ENCODE data around the gene TMED3.

Gene TMED3

DNA sequence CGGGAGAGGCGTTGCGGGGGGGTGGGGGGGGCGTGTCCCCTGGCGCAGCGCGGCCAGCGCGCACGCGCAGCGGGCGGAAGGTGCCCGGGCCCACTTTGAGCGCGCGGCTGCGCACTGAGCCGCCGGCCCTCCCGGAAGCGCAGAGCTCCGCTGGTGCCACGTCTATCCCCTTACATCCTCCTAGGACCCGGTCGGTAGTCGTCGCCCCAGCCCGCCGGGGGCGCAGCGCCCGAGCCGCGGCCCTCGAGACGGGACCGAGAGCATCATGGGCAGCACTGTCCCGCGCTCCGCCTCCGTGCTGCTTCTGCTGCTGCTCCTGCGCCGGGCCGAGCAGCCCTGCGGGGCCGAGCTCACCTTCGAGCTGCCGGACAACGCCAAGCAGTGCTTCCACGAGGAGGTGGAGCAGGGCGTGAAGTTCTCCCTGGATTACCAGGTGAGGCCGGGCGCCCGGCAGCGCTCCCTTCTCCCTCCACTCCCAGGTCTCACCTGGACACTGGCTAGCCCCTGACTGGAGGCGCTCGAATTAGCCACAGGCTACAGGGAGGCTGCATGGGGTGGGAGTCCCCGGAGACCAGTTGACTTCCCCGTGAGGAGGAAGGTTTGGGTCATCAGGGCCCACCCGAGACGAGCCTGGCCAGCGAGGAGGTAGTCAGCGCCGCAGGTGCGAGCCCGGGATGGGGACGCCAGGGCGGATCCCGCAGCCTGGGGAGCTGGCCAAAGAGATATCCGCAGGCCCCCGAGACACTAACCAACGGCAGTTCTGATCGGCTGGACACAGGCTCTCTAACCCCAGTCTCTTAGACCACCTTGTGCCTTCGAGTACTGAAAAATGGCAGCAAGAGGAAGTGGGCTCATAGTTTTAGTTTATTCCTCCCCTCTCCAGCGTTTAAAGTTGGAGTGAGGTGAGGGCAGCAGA is at the start of gene TMED3:
TMED3 (plus strand) TSS at position 128 of the 916 bp plus-strand sequence; CDS start at position 266, 138 bp downstream.
- in situ Hi-C loops (cut with HindIII; ENCODE audit: low sequenced_read_pairs), result no loop called here

DNA sequence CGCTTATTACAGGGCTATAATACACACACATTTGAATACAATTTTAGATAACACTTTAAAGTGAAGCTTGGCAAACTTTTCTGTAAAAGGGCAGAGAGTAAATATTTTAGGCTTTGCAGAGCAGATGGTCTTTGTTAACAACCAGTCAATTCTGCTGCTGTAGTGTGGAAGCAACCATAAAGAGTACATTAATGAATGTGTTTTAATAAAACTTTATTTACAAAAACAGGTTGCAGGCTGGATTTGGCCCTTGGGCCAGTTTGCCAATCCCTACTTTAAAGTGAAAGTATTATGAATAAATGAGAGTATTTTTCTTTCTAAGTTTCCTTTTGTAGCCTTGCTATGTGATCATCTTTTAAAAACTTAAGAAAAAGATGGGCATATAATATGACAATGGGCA is 49.1 kb upstream of the TMED3 start:
- in situ Hi-C loops (cut with HindIII; ENCODE audit: low sequenced_read_pairs), result no loop called here

DNA sequence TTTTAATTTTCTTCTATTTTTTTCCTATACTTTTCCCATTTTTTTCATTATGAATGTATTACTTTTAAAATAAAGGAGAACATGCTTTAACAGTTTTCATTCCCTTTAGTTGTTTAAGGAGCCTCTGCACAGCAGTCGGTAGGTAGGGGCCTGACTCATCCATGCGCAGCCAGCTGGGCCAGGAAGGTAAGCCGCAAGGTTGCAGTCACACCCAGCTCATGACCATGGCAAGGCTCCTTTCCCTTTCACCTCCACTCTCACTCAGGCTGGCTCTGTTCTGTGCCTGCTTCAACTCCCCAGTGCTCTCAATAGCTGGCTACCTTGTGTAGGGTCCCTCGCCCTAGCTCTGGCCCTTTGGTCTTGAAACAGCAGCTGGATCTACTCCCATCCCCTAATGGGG is 45.7 kb upstream of the TMED3 start:
- in situ Hi-C loops (cut with HindIII; ENCODE audit: low sequenced_read_pairs), result no loop called here

DNA sequence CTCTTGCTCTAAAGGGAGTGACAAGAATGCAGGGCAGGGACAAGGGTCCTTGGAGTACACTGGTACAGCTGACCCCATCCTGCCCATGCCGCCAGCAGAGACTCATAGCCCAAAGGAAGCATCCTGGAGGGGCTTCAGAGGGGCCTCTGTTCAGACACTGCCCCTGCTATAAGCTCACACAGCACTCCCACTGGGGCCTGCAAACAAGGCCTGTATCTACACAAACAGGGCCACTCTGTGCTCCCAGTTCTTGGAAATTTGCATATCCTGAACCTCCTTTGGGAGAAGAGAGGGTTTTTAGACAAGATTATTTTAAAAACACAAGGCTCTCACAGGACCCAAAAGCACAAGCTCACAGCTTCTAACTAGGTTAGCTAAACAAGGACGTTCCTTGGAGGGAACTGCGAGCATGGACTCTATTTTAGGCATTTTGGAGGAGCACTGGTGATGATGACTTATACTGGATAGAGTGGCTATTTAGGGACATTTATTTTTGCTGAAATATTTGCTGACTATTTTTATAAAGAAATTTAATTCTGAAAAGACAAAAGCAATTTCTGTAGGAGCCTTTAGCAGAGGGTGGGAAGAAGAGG is 44.8 kb upstream of the TMED3 start:
- in situ Hi-C loops (cut with HindIII; ENCODE audit: low sequenced_read_pairs), result no loop called here

DNA sequence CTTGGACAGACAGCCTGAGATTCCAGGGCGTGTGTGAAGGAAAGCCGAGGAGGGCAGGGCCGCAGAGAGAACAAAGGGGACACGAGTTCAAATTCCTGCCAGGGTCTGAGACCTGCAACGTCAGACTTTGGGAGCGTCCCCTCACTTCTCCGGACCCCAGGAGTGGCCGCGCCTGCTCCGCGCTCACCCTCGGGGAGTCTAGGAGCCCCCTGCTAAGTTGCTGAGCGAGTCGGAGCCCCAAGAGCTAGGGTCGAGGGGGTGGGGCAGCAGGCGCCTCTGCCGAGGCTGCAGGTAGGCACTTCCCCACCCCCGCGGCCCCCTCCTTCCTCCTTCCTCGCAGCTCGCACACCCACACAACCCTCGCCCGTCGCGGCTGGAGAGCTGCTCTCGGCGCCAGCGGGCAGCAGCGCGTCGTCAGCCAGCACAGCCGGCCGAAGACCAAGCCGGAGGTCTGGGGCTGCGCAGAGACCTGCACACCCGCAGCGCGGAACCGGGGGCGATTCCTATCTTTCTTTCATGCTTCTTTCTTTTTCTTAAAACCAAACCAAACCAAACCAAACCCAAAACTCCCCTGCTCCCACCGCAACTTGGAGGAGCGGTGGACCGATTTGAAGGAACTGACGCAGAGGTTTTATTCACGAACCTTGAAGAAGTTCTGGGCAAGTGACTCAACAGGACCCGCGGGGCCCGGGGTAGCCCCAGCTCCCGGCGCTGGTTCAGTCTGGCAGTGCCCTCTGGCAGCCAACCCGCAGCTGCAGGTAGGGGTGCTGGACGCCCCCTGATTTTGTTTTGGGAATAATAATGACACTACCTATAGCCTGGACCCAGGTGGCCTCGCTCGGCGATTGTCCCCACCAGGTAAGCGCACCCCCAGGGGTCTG is 28.3 kb upstream of the TMED3 start, which contains the start of gene ANKRD34C:
ANKRD34C (plus strand) TSS at position 352 of the 881 bp plus-strand sequence. CDS start 10,563 bp downstream, outside the sequence.
- in situ Hi-C loops (cut with HindIII; ENCODE audit: low sequenced_read_pairs), result no loop called here

DNA sequence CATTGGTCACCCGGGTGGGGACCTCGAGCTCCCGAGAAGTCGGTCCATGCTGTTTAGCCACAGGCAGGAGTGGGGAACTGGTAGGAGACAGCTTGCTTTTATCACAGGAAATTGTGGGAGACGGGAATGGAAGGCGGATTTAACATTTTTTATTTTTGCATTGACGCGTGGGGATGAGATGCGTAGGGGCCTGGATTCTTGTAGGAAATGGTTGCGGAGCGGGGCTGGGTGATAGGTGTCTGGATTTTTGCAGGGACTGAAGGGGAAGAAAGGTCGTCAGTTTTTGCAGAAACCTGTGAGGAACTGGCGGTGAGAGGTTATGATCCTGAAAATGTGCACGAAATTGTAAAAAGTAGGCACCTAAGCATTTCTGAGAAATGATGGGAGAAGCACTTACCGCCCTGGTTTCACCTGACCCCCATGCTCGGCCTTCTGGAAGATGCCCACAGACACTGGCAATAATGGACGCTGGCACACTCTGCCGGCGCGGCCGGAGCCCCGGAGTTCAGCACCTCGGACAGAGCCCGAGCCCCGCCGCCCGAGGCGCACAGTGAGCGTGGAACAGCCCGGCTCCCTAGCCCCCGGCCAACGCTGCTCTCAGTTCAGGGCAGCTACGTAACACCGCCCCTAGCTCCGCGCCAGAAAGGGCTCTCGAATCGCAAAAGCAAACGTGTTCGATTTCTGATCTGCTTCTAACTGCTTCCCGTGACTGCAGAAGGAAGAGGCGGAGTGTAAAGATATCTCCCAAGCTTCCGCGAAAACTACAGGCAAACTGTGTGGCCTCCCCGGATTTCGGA is 27.5 kb upstream of the TMED3 start:
- in situ Hi-C loops (cut with HindIII; ENCODE audit: low sequenced_read_pairs), result no loop called here

DNA sequence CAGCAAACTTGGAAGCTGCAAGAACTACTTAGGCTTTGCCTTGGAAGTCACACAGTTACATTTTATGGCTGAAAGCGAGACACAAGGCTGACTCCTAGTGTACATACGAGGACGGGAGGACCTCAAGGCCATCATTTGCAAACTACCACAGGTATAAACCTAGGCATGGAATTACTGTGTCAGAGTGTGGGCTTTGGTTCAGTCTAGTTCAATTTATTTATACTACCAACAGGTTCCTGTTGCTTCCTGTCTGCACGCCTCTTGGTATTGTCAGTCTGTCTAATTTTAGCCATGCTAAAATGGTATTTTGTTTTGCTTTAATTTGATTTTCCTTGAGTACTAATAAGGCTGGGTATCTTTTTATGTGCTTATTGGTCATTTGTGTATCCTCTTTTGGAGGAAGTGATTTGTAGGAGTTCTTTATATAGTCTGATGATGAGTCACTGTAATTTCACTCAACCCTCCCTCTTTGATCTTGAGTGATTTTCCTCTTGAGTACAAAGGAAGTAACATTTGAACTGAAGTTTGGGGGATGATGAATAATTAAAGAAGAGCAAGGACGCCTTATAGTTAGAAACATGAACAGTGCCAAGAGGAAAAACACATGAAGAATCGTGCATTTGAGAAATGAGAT is 20.2 kb upstream of the TMED3 start:
- in situ Hi-C loops (cut with HindIII; ENCODE audit: low sequenced_read_pairs), result no loop called here

DNA sequence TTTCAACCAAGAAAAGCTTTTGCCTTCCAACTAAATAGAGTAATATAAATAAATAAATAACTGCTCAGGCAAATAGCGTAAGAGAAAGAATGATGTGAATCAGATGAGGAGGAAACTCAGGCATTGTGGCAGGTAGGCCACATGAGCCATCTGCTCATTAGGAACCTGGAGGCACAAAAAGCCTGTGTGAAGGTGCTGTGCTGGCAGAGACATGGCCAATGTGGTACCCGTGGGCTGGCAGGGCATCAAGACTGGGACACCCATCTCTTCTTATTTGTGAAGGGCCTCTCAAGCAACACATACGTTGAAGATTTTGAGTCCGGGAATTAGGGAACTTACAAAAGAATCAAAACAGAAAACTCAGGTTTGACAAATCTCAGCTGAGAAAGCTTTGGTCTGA is 18.9 kb upstream of the TMED3 start:
- in situ Hi-C loops (cut with HindIII; ENCODE audit: low sequenced_read_pairs), result no loop called here

DNA sequence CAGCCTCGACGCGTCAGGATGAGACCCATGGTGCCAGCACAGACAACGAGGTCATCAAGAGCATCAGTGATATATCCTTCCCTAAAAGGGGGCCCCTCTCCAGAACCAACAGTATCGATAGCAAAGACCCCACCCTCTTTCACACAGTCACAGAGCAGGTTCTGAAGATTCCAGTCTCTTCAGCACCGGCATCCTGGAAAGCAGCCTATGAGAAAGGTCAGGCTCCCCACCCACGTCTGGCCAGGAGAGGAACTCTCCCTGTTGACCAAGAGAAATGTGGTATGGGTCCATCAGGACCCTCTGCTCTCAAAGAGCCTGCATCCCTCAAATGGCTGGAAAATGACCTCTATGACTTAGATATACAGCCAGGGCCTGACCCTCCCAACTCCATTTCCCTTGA is 16.8 kb upstream of the TMED3 start:
- in situ Hi-C loops (cut with HindIII; ENCODE audit: low sequenced_read_pairs), result no loop called here

DNA sequence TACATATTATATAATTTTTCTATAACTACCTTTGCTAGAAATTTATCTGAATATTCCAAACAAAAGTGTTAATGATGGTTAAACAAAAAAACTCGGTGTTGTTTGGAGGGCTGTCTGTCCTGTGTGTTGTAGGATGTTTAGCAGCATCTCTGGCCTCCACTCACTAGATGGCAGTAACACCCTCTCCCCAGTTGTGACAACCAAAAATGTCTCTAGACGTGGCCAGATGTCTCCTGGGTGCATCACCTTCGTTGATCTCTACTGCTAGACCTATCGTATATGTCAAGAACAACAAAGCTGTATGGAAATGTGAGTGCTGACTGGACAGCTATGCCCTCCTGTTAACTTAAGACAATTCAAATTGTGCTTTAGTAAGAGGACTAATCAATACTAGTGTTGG is 14.3 kb upstream of the TMED3 start:
- in situ Hi-C loops (cut with HindIII; ENCODE audit: low sequenced_read_pairs), result no loop called here

DNA sequence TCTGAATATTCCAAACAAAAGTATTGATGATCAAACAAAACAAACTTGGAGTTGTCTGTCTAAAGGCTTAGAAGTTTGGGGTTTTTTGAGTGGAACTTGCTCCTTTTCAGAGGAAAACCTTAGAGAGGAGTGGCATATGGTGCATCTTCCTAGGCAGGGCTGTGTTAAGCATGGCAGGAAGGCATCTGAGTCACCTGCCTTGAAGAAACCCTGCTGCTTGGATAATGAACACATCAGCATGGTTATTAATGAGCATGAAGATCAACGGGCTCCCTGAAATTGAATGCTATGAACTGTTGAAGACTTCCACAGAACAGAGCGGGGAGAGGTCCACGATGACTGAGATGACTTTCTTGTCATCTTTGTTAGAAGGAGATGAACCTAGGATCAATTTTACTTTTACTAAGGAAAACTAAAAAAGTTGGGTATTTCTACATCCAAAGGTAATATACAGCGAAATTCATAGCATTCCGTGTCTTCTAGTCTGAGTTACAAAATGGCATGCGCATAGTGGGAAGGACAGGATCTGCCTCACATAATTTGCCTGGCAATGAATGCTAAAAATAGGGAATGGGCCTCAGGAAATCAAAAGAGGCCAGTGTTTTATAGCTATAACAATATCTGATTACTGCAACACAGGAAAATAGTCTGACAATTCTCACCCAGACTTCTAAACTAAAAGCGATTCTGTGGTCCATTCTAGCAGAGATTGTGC is 11.6 kb upstream of the TMED3 start:
- in situ Hi-C loops (cut with HindIII; ENCODE audit: low sequenced_read_pairs), result no loop called here

DNA sequence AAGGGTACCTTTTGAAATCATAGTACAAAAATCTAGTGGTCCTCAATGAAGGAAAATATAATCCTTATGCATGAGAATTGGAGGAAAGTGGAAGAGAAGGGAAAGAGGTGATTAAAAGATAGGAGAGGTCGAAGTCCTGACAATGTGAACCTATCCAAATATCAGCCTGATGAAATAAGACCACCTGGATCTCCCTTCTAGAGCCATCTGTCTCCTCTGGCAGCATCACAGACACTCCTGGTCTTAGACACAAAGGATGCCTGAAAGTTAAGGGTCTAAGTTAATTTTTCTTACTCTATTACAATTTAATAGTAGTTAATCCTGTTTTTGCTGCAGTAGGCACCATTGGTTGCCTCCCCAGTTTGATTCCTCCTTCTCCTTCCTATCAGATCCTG is 11.1 kb upstream of the TMED3 start:
- in situ Hi-C loops (cut with HindIII; ENCODE audit: low sequenced_read_pairs), result no loop called here

DNA sequence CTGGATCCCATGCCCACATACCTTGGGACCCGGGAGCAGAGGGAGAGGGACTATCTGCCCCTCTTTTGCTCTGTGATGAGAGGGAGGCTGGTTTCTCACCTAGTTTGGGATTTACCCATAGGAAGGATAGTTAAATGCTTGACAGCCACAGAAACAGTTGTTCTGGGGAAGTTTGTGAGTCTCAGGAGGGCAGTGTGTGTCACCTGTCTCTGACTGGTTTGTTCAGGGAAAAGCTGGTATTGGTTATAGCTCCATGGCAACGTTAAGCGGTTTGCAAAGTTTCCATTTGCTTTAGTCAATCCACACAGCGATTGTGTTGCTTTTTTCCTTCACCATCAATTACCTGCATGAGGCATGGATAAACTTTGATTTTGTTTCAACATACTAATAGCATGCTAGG is 3.7 kb upstream of the TMED3 start:
- in situ Hi-C loops (cut with HindIII; ENCODE audit: low sequenced_read_pairs), result no loop called here

DNA sequence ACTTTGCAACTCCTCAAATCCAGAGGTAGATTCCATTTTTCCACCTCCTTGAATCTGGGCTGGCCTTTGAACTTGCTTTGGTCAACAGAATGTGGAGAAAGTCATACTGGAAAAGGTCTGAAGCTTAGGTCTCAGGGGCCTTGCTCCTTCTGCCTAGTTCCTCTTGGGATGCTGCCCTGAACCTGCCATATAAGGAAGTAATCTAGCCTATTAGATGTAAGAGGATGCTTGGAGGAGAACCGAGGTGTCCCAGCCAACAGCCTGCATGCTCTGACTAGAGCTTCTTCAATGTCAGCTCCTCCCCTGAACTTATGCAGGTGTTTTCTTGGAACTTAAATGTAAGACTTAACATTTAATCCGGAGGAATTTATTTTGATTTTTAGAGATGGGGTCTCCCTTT is 2.0 kb upstream of the TMED3 start:
- in situ Hi-C loops (cut with HindIII; ENCODE audit: low sequenced_read_pairs), result no loop called here

DNA sequence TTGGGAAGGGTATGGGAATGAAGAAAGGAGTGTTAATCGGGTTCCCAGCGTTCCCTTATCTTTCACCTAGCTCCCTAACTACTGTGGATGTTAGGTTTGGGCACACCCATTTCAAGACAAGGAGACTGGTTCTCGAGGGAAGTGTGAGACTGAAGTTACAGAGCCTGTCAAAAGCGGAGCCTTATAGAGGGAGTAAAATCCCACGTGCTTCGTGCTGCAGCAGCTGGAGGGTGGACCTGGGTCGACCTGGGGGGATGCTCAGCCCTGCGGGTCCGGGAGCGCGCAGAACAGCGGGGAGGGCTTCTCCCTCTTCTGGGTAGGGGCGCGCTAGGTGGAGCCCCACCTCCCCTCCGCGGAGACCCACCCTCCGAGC is 314 bp upstream of the TMED3 start:
- in situ Hi-C loops (cut with HindIII; ENCODE audit: low sequenced_read_pairs), result no loop called here

DNA sequence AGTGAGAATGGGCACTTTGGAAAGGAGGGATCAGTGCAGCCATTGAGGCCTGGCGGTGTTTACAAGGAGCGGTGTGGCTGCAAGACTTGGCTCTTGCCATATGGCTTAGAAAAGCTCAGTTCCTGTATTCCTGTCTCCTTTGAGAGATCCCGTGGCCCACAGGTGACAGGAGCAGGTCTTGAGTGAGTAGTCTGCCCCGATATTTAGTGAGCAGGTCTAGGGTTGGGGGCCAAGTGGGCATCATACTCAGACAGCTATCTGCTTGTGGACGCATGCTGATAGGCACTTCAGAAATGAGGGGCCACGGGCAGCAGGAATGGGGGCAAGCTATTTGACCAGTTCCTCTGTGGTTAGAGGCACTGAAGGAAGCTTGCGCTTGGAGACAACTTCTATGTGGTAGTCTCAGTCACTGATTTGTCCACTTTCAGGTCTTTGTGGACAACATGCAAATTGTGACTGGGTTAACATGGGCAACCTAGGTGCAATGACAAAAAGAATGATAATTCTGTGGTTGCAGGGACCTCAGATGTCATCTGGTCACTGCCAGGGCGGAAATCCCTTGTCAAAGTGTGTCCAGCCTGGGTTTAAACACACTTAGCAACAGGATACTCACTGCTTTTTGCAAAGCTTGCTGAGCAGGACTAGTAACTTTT is 1.1 kb downstream of the TMED3 start:
- in situ Hi-C loops (cut with HindIII; ENCODE audit: low sequenced_read_pairs), result no loop called here

DNA sequence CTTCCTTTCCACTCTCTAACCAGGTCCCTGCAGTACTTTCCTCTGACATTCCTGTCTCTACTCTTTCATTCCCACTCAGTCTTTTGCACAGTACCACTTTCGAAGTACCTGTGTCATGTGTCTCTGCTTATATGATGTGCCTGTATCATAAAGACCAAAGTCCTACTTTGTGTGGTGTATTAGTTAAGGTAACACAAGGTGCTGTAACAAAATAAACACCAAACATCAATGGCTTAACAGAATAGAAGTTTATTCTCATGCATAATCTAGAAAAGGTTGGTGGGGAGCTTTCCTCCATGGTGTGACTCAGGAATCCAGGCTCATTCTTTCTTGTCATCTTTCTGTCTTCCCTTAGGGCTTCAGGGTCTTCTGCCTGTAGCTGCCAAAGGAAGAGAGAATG is 3.3 kb downstream of the TMED3 start:
- in situ Hi-C loops (cut with HindIII; ENCODE audit: low sequenced_read_pairs), result no loop called here

DNA sequence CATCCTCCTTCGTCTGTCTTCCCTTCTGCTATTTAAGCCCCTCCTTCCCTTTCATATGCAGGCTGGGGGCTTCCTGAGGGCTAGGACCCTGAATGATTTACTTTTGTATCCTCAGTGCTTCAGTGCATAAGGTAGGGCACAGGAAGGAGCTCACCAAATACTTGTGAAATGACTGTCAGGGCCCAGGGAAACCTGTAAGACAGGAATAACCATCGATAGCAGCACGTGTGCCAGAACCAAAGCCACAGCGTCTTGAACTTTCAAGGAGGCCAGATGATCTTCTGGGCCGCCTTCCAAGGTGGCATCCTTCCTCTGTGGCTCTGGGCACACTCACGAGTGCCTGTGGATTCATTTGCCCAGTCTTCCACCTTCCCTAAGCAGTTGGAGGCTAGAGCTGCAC is 3.9 kb downstream of the TMED3 start:
- in situ Hi-C loops (cut with HindIII; ENCODE audit: low sequenced_read_pairs), result no loop called here

Measured in endothelial cell of hepatic sinusoid (primary cell).